Purkinje cell (primary cell): Measurements from ENCODE around the gene CYS1. TPM values are rescaled to one million over a fixed set of nuclear protein-coding genes. Genes with fewer than 3 reads are reported as not detected.

Experiments
- polyA plus RNA-seq: library from polyadenylated mRNA; unstranded; fragments of >200 nt; fragmentation: Nextera tagmentation; gene quantifications from 2 replicates; pipeline ENCODE4 v1.2.1, GENCODE V29; 2014

Gene CYS1, protein sequence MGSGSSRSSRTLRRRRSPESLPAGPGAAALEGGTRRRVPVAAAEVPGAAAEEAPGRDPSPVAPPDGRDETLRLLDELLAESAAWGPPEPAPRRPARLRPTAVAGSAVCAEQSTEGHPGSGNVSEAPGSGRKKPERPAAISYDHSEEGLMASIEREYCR
- 0.22 and 1.0 TPM in 2 replicates for polyA plus RNA-seq

DNA sequence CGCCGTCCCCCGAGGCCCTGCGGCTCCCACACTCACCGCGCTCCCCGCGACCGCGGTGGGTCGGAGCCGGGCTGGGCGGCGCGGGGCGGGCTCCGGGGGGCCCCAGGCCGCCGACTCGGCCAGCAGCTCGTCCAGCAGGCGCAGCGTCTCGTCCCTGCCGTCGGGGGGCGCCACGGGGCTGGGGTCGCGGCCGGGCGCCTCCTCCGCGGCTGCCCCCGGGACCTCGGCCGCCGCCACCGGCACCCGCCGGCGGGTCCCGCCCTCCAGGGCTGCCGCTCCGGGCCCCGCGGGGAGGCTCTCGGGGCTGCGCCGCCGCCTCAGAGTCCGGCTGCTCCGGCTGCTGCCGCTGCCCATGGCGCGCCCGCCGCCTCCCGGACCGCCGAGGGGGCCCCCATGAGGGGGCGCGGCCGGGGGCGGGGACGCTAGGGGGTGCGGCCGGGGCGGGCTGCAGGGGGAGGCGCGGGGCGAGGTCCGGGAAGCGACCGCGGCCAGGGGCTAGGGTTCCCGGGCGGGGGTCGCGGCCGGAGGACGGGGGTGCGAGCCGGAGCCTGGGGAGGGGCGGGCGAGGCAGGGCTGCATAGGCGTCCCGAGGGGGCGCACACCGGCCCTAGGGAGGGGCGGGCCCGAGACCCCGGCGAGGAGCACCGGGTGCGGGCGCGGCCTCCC lies at the start of gene CYS1:
CYS1 (minus strand) TSS at position 542 of the 666 bp plus-strand sequence; CDS start at position 354, 188 bp downstream.

DNA sequence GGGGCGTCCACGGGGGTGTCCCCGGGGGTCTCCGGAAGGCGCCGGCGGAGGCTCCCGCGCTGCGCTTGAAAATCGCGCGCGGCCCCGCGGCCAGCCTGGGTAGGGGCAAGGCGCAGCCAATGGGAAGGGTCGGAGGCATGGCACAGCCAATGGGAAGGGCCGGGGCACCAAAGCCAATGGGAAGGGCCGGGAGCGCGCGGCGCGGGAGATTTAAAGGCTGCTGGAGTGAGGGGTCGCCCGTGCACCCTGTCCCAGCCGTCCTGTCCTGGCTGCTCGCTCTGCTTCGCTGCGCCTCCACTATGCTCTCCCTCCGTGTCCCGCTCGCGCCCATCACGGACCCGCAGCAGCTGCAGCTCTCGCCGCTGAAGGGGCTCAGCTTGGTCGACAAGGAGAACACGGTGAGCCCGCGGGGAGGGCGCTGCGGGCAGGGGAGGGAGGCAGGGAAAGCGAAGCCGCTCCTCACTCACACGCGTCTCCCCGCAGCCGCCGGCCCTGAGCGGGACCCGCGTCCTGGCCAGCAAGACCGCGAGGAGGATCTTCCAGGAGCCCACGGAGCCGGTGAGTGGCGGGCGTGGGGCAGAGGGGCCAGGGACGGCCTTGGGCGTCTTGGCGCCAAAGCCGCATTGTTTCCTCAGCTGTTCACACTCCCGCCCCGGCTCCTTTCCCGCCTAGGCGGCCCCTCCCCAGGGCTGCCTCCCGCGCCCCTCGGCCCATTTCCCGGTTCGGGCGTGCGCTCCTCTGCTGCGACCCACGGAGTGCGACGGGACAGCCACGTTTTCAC lies 42.5 kb upstream of the CYS1 start, which contains the start of gene RRM2:
RRM2 (plus strand) TSS at position 240 of the 781 bp plus-strand sequence; CDS start at position 300, 60 bp downstream.

DNA sequence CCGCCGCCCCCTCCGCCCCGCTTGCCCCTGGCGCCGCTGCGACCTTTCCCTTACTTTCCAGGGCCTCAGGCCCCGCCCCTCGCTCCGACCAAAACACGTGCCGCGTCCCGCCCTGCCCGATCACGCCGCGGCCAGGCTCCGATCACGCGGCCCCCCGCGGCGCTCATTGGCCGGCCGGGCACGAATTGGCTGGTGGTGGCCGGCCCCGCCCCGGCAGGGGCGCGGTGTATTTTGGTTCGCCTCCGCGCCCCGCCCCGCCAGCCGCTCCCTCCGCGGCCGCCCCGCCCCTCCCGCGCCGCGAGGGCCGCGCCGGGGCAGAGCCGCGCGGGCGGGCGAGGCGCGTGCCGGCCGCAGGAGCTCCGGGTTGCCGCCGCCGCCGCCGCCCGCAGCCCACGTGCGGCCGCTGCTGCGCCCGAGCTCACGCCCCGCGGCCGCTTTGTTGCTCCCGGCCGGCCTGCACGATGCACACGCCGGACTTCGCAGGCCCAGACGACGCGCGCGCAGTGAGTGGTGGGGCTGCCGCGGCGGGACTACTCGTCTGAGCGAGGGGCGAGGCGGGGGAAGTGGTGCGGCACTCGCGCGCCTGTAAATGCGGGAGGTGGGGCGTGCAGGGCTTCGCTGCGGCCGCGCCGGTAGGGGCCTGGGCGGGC lies 36.8 kb downstream of the CYS1 start, which contains the start of gene KLF11:
KLF11 (plus strand) TSS at position 295 of the 650 bp plus-strand sequence; CDS start at position 462, 167 bp downstream.

Other genes with a start within 250 kb of the CYS1 start
- gene TAF1B, start 236.9 kb downstream of the CYS1 start, polyA plus RNA-seq: 15.9 and 31.0 TPM in 2 replicates
- gene GRHL1, start 128.7 kb downstream of the CYS1 start, polyA plus RNA-seq: 0.88 and 1.6 TPM in 2 replicates
- 0.74 and 1.1 TPM in 2 replicates for gene KLF11, start 36.9 kb downstream of the CYS1 start, polyA plus RNA-seq
- gene RRM2, start 42.3 kb upstream of the CYS1 start, polyA plus RNA-seq: 0.07 TPM in 1 of 2 replicates, not detected in the other
- 140 and 314 TPM in 2 replicates for gene HPCAL1, start 222.5 kb upstream of the CYS1 start, polyA plus RNA-seq